ENCODE results near the gene SLC7A7.
"Not testable (repeated sequence)": the region's sequence is repeated elsewhere in the genome, so short reads cannot be mapped to it uniquely, and the experiment has no call there.

SLC7A7 gene

GRCh38 chr14:22766457-22767322 lies 48.5 kb downstream of the SLC7A7 start, which contains the start of gene OXA1L:
Gene OXA1L, plus strand, starts transcription at chr14:22766688. Its CDS starts 14 bp downstream, at chr14:22766702.
- peak; percentile 93 for DNase-seq (ENCODE audit: low read depth)
- peak within 1 kb of the TSS; percentile 85 for H3K4me3 ChIP-seq (ENCODE audit: low read depth, low read length)
- no peak for TF ChIP-seq CTCF (IDR thresholded peaks at IDR 0.05; ENCODE audit: low read depth, low read length, missing control alignments)

- no peak overlapping the region for H3K4me3 ChIP-seq (ENCODE audit: low read depth, low read length)
- no peak for TF ChIP-seq CTCF (IDR thresholded peaks at IDR 0.05; ENCODE audit: low read depth, low read length, missing control alignments)
- DNase-seq (ENCODE audit: low read depth), result no peak
These were observed 50.9 kb downstream of the SLC7A7 start for GRCh38 chr14:22764382-22764781.

GRCh38 chr14:22761734-22762133 lies 53.5 kb downstream of the SLC7A7 start:
- no peak overlapping the region for H3K4me3 ChIP-seq (ENCODE audit: low read depth, low read length)
- DNase-seq (ENCODE audit: low read depth), result no peak
- no peak for TF ChIP-seq CTCF (IDR thresholded peaks at IDR 0.05; ENCODE audit: low read depth, low read length, missing control alignments)

GRCh38 chr14:22757972-22758650 lies 57.1 kb downstream of the SLC7A7 start:
- H3K4me3 ChIP-seq (ENCODE audit: low read depth, low read length); DNase-seq (ENCODE audit: low read depth): not testable (repeated sequence)

- TF ChIP-seq CTCF (IDR thresholded peaks at IDR 0.05; ENCODE audit: low read depth, low read length, missing control alignments), result no peak
- DNase-seq (ENCODE audit: low read depth), result peak; percentile 24
- H3K4me3 ChIP-seq (ENCODE audit: low read depth, low read length), result no peak overlapping the region
These were observed 61.6 kb downstream of the SLC7A7 start for GRCh38 chr14:22753586-22753985.

GRCh38 chr14:22752422-22752821 lies 62.8 kb downstream of the SLC7A7 start:
- DNase-seq (ENCODE audit: low read depth), result no peak
- H3K4me3 ChIP-seq (ENCODE audit: low read depth, low read length), result no peak overlapping the region
- no peak for TF ChIP-seq CTCF (IDR thresholded peaks at IDR 0.05; ENCODE audit: low read depth, low read length, missing control alignments)

- no peak overlapping the region; the same call in 1 of the 2 replicates for H3K4me3 ChIP-seq (ENCODE audit: low read depth, low read length)
- peak; percentile 8 for DNase-seq (ENCODE audit: low read depth)
- TF ChIP-seq CTCF (IDR thresholded peaks at IDR 0.05; ENCODE audit: low read depth, low read length, missing control alignments), result no peak
These were observed 66.6 kb downstream of the SLC7A7 start for GRCh38 chr14:22748631-22749068.

Data from GM12864 (cell line).